OCI-LY3 (cell line): ENCODE data around the gene ZNF444.

ENCODE experiments used
- H2AFZ ChIP-seq: fragments of 200-600, 300-600 bp; shearing (Covaris generic); 2 replicates; pipeline ENCODE4 v1.6.0; 2014; ENCODE audit warnings: antibody characterized with exemption, low read depth, low read length
- H3K27ac ChIP-seq: fragments of 200-600, 300-600 bp; sonication (generic); 2 replicates; pipeline ENCODE4 v1.5.1; 2014; ENCODE audit warnings: mild to moderate bottlenecking, low read length, moderate library complexity, mixed read lengths
- H3K27me3 ChIP-seq: fragments of 200-600, 300-600 bp; sonication (generic); 2 replicates; pipeline ENCODE4 v1.6.1; 2014; ENCODE audit warnings: low read depth, low read length, mixed read lengths
- H3K36me3 ChIP-seq: fragments of 200-600, 300-600 bp; sonication (generic); replicated peaks from 2 replicates; pipeline ENCODE3; 2014; ENCODE audit warnings: low read depth, low read length, mixed read lengths
- H3K4me1 ChIP-seq: fragments of 300-600, 200-600 bp; sonication (generic); 2 replicates; pipeline ENCODE4 v1.6.1; 2014; ENCODE audit warnings: low read length, mixed read lengths
- H3K4me2 ChIP-seq: fragments of 200-600, 300-600 bp; sonication (generic); 2 replicates; pipeline ENCODE4 v1.6.1; 2014; ENCODE audit warnings: low read length, mixed read lengths
- H3K4me3 ChIP-seq: fragments of 300-600, 200-600 bp; sonication (generic); 2 replicates; pipeline ENCODE4 v1.5.1; 2014; ENCODE audit warnings: antibody characterized with exemption, mild to moderate bottlenecking, low read length, moderate library complexity
- H3K79me2 ChIP-seq: fragments of 300-600, 200-600 bp; shearing (Covaris generic); 2 replicates; pipeline ENCODE4 v1.6.1; 2014; ENCODE audit warnings: mild to moderate bottlenecking, low read length, mixed read lengths
- H3K9ac ChIP-seq: fragments of 300-600, 200-600 bp; shearing (Covaris generic); 2 replicates; pipeline ENCODE4 v1.6.0; 2014; ENCODE audit warnings: mild to moderate bottlenecking, low read length, moderate library complexity
- H3K9me3 ChIP-seq: fragments of 200-600, 300-600 bp; shearing (Covaris generic); 2 replicates; pipeline ENCODE4 v1.6.1; 2014; ENCODE audit warnings: low read length, mixed read lengths; ENCODE audit not compliant: insufficient read depth
- H4K20me1 ChIP-seq: fragments of 200-600, 300-600 bp; sonication (generic); 2 replicates; pipeline ENCODE4 v1.6.1; 2016; ENCODE audit warnings: low read length, mixed read lengths; ENCODE audit not compliant: insufficient read depth
- CTCF ChIP-seq: fragments of 200-600, 300-600 bp; sonication (generic); IDR thresholded peaks from 2 replicates; pipeline ENCODE4 v1.5.1; 2014; ENCODE audit warnings: antibody characterized with exemption, low read length, low read depth
- EZH2phosphoT487 ChIP-seq: fragments of 200-600 bp; shearing (Covaris generic); IDR thresholded peaks from 2 replicates; pipeline ENCODE4 v1.6.1; 2018; ENCODE audit warnings: antibody characterized with exemption, mixed run types, low read depth

The ZNF444 gene

DNA sequence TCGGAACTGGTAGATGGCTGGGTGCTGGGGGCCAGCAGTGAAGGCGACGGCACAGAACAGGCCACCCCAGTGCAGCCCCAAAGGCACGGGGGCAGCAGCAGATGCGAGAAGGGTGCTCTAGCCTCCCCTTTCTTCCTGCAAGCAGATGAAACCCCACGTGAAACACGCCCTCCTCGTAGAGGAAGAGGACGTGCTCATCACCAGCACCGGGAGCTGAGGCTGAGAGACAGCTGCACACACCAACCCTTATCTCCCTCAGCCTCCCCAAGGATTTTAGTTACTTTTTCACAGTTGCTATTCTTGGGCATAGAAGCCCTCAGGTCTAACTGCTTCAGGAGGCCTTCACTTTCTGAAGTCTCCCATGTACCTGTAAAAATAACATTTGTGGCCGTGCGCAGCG, 31.9 kb upstream of the ZNF444 start:
- H4K20me1 ChIP-seq, result peaks cover 43% of the 10 kb centered on the region
- H3K4me3 ChIP-seq, result no peak overlapping the region
- no peak overlapping the region for H2AFZ ChIP-seq
- H3K79me2 ChIP-seq, result peaks cover 100% of the 10 kb centered on the region
- H3K27me3 ChIP-seq, result no peaks in the 10 kb centered on the region
- H3K9ac ChIP-seq, result no peak overlapping the region
- H3K9me3 ChIP-seq, result no peaks in the 10 kb centered on the region
- no peak overlapping the region for H3K27ac ChIP-seq
- H3K36me3 ChIP-seq, result peaks cover 19% of the 10 kb centered on the region
- peaks cover 48% of the 10 kb centered on the region for H3K4me1 ChIP-seq
- no peak overlapping the region; the same call in 1 of the 2 replicates for H3K4me2 ChIP-seq
- TF ChIP-seq EZH2phosphoT487, result no peak
- no peak for TF ChIP-seq CTCF

DNA sequence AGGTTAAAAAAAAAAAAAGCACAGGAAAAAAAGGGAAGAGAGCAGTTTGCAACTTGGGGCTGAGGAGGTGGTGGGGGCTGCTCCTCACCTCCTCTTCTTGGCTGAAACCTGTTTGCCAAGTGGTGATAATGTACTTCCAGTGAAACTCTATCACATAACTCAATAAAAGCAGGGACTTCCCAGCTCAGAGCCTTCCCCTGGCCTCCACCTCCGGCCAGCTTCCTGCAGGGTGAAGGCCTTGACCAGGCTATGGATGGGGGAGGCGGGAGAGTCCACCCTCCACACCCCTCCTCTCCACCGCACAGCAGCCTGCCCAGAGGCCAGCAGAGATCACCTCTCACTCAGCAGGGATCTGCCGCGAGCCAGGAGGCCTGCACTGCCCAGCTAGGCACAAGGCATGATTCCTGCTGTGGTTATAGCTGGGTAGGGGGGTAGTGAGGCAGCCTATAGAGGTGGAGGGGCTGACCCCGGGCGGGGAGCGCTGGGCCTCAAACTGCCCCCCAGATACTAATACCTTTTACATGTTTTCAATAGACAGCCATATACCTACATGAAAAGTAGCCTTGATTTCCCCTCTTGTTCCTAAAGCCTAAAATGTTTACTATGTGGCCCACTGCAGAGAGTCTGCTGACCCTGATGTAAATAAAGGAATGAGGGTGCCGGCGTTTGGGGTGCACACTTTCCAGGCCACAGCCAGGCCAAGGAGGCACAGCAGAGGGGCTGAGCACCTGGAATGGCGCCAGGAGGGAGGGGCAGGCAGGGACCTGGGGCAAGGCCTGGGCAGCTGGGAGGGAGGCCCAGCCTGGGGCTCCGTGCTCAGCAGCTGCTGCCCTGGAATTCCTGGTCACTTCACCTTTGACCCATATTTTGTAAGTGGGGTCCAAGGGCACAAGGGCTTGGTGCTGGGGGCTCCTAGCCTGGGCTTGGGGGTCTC, 30.3 kb upstream of the ZNF444 start:
- Histone ChIP-seq H3K27me3 (no peaks in the 10 kb centered on the region), H3K9me3 (no peaks in the 10 kb centered on the region), H3K9ac (peak overlapping the region; percentile 89), H3K36me3 (peaks cover 19% of the 10 kb centered on the region), H2AFZ (no peak overlapping the region), H4K20me1 (peaks cover 31% of the 10 kb centered on the region), H3K4me3 (peak overlapping the region; percentile 74), H3K4me2 (peak overlapping the region; percentile 96), H3K27ac (peak overlapping the region; percentile 89), H3K4me1 (peaks cover 51% of the 10 kb centered on the region), H3K79me2 (peaks cover 100% of the 10 kb centered on the region)
- TF ChIP-seq CTCF, result no peak
- no peak for TF ChIP-seq EZH2phosphoT487

GRCh38 chr19:56111601-56112312, 29.3 kb upstream of the ZNF444 start:
- TF ChIP-seq CTCF, result no peak
- TF ChIP-seq EZH2phosphoT487, result no peak
- H3K36me3 ChIP-seq, result peaks cover 15% of the 10 kb centered on the region
- H3K79me2 ChIP-seq, result peaks cover 100% of the 10 kb centered on the region
- H3K27ac ChIP-seq, result peak overlapping the region; percentile 89
- H4K20me1 ChIP-seq, result peaks cover 25% of the 10 kb centered on the region
- H3K9ac ChIP-seq, result peak overlapping the region; percentile 89
- no peak overlapping the region for H2AFZ ChIP-seq
- no peaks in the 10 kb centered on the region for H3K27me3 ChIP-seq
- peaks cover 53% of the 10 kb centered on the region for H3K4me1 ChIP-seq
- H3K9me3 ChIP-seq, result no peaks in the 10 kb centered on the region
- peak overlapping the region; percentile 74 for H3K4me3 ChIP-seq
- H3K4me2 ChIP-seq, result peak overlapping the region; percentile 96

DNA sequence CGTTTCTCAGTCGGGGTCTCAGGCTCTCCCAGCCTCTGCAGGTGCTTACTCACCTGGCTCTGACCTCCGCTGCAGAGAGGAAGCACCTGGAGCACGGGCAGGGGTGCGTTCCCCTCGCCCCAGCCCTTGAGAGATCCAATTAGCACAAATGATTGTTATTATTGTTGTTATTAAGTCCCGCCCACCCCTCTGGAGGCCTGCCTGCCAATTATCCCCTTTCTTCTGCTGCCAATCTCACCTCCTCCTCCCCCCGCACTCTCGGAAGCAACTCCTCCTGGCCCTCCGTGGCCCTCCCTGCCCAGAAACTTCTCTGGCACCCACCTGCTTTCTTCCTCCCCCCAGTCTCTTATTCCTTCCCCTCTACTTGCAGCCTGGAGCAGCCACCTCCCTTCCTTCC, 28.8 kb upstream of the ZNF444 start:
- Histone ChIP-seq H3K9ac (peak overlapping the region; percentile 67), H3K27ac (peak overlapping the region; percentile 89), H4K20me1 (peaks cover 23% of the 10 kb centered on the region), H3K79me2 (peaks cover 100% of the 10 kb centered on the region), H3K36me3 (peaks cover 12% of the 10 kb centered on the region), H3K4me3 (peak overlapping the region; percentile 74), H3K27me3 (no peaks in the 10 kb centered on the region), H3K4me2 (peak overlapping the region; percentile 96), H3K9me3 (no peaks in the 10 kb centered on the region), H3K4me1 (peaks cover 54% of the 10 kb centered on the region), H2AFZ (no peak overlapping the region)
- TF ChIP-seq CTCF (no peak), EZH2phosphoT487 (no peak)
